H1 (cell line): ENCODE results near the gene PMF1. TPM values are rescaled to one million over a fixed set of nuclear protein-coding genes. Genes with fewer than 3 reads are reported as not detected.

ENCODE experiments used
- BACH1 ChIP-seq: IDR thresholded peaks from 2 replicates; pipeline ENCODE4 v1.6.1; 2012; ENCODE audit warnings: low read length, improper control_type of control experiment
- BCL11A ChIP-seq, 2 experiments: IDR thresholded peaks; one replicate each; pipeline ENCODE4 v1.6.1; 2011; ENCODE audit warnings: low read depth in 2 of 2, low read length in 2 of 2, mild to moderate bottlenecking in 2 of 2
- CBX8 ChIP-seq: fragments of 300-800, 300-1000 bp; sonication (generic); IDR thresholded peaks from 2 replicates; pipeline ENCODE4 v1.7.1; 2016; ENCODE audit warnings: low read depth, low read length, borderline replicate concordance
- CTBP2 ChIP-seq: IDR thresholded peaks from 2 replicates; pipeline ENCODE4 v1.7.0; 2011; ENCODE audit warnings: borderline replicate concordance, mild to moderate bottlenecking, moderate library complexity, mixed read lengths, low read length; ENCODE audit not compliant: insufficient read depth, insufficient read length
- EZH2 ChIP-seq: fragments of 200-600 bp; sonication (generic); IDR thresholded peaks from 2 replicates; pipeline ENCODE4 v1.7.1; 2012; ENCODE audit warnings: low read depth, mild to moderate bottlenecking, moderate library complexity, low read length, inconsistent platforms; ENCODE audit not compliant: severe bottlenecking
- GABPA ChIP-seq: IDR thresholded peaks from 2 replicates; pipeline ENCODE4 v1.6.1; 2011; ENCODE audit warnings: mild to moderate bottlenecking, low read length, moderate library complexity, borderline replicate concordance; ENCODE audit not compliant: insufficient read depth
- GTF2F1 ChIP-seq: IDR thresholded peaks from 2 replicates; pipeline ENCODE4 v1.6.1; 2012; ENCODE audit warnings: low read depth, low read length, improper control_type of control experiment, borderline replicate concordance
- NRF1 ChIP-seq: IDR thresholded peaks from 2 replicates; pipeline ENCODE4 v1.6.1; 2011; ENCODE audit warnings: mild to moderate bottlenecking, low read depth, low read length, improper control_type of control experiment
- POLR2AphosphoS5 ChIP-seq: IDR thresholded peaks from 2 replicates; pipeline ENCODE4 v1.6.1; 2011; ENCODE audit warnings: low read depth, low read length
- RNF2 ChIP-seq: fragments of 200-900, 300-1000 bp; sonication (generic); IDR thresholded peaks from 2 replicates; pipeline ENCODE4 v1.7.1; 2016; ENCODE audit warnings: borderline replicate concordance, low read depth, mild to moderate bottlenecking, antibody characterized with exemption, low read length; ENCODE audit not compliant: poor library complexity, severe bottlenecking; ENCODE audit errors: missing control alignments
- SIX5 ChIP-seq: IDR thresholded peaks from 2 replicates; pipeline ENCODE4 v1.6.1; 2011; ENCODE audit warnings: mild to moderate bottlenecking, low read depth, low read length
- SP2 ChIP-seq: IDR thresholded peaks from 2 replicates; pipeline ENCODE4 v1.6.1; 2012; ENCODE audit warnings: mild to moderate bottlenecking, low read length, inconsistent platforms
- TBP ChIP-seq: IDR thresholded peaks from 2 replicates; pipeline ENCODE4 v1.6.1; 2011; ENCODE audit warnings: low read depth, low read length, improper control_type of control experiment
- YY1 ChIP-seq: IDR thresholded peaks from 2 replicates; pipeline ENCODE4 v1.6.1; 2011; ENCODE audit warnings: low read depth, mild to moderate bottlenecking, low read length
- polyA plus RNA-seq, 7 experiments: library from polyadenylated mRNA; depleted of rRNA in 3 of 7; stranded (reverse) in 5 of 7; unstranded in 2 of 7; fragments of >200 nt in 5 of 7; fragments of 200-250 nt in 2 of 7; gene quantifications; 1 replicate in 5 of 7; 2 replicates in 1 of 7; 4 replicates in 1 of 7; pipeline versions ENCODE4 v1.2.1 to v1.2.3, GENCODE V29; 2011 to 2013; ENCODE audit warnings: missing spikeins in 2 of 7, mixed read lengths in 2 of 7
- total RNA-seq: library from RNA; stranded (reverse); fragmentation: NEBNext Ultra II Directional; extraction: Animal tissue kit (Norgen Biotek cat#: 25700); gene quantifications from 2 replicates; pipeline ENCODE4 v1.2.1, GENCODE V29; 2021
- TF ChIP-seq, protein P1 (sequence below): IDR thresholded peaks from 2 replicates; pipeline ENCODE4 v1.6.1; 2012; ENCODE audit warnings: low read length, inconsistent platforms
- TF ChIP-seq, protein P2 (sequence below), 3 experiments: IDR thresholded peaks; 1 replicate in 2 of 3; 2 replicates in 1 of 3; pipeline versions ENCODE4 v1.5.1 to v1.6.1; 2011; ENCODE audit warnings: low read length in 3 of 3, mild to moderate bottlenecking in 3 of 3, inconsistent platforms in 2 of 3, low read depth in 1 of 3, moderate library complexity in 1 of 3; ENCODE audit not compliant: insufficient read depth in 1 of 3; ENCODE audit errors: control extremely low read depth in 1 of 3
- TF ChIP-seq, protein P3 (sequence below): IDR thresholded peaks from 2 replicates; pipeline ENCODE4 v1.6.1; 2011; ENCODE audit warnings: low read depth, mild to moderate bottlenecking, low read length; ENCODE audit not compliant: insufficient read depth
- TF ChIP-seq, protein P4 (sequence below): IDR thresholded peaks from 2 replicates; pipeline ENCODE4 v1.6.1; 2012; ENCODE audit warnings: inconsistent platforms

The PMF1 gene
- total and polyA plus RNA-seq, 2 of the 8 experiments (the other 6 are each of a cell fraction or from before 2014, with no cell fraction given), result 113 to 296 TPM

DNA sequence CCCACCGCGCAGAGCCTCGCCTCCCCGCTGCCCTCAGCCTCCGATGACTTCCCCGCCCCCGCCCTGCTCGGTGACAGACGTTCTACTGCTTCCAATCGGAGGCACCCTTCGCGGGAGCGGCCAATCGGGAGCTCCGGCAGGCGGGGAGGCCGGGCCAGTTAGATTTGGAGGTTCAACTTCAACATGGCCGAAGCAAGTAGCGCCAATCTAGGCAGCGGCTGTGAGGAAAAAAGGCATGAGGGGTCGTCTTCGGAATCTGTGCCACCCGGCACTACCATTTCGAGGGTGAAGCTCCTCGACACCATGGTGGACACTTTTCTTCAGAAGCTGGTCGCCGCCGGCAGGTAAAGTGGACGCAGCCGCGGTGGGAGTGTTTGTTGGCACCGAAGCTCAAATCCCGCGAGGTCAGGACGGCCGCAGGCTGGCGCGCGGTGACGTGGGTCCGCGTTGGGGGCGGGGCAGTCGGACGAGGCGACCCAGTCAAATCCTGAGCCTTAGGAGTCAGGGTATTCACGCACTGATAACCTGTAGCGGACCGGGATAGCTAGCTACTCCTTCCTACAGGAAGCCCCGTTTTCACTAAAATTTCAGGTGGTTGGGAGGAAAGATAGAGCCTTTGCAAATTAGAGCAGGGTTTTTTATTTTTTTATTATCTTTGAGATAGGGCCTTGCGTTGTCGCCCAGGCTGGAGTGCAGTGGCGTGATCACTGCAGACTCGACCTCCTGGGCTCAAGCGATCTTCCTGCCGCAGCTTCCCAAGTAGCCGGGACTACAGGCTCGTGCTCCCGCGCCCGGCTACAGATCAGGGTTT, at the start of gene PMF1 (continued):
- TF ChIP-seq, protein P1, sequence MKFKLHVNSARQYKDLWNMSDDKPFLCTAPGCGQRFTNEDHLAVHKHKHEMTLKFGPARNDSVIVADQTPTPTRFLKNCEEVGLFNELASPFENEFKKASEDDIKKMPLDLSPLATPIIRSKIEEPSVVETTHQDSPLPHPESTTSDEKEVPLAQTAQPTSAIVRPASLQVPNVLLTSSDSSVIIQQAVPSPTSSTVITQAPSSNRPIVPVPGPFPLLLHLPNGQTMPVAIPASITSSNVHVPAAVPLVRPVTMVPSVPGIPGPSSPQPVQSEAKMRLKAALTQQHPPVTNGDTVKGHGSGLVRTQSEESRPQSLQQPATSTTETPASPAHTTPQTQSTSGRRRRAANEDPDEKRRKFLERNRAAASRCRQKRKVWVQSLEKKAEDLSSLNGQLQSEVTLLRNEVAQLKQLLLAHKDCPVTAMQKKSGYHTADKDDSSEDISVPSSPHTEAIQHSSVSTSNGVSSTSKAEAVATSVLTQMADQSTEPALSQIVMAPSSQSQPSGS, result peak; percentile 84
- TF ChIP-seq GABPA (no peak), EZH2 (no peak), NRF1 (no peak), SP2 (peak; percentile 77), SIX5 (no peak), CBX8 (no peak), POLR2AphosphoS5 (peak; percentile 93), BCL11A (IDR thresholded peaks at IDR 0.05; ENCODE audit: low read depth in 2 of 2, low read length in 2 of 2) (no peak), YY1 (peak; percentile 97), BACH1 (no peak), TBP (peak; percentile 74), CTBP2 (no peak), RNF2 (no peak), GTF2F1 (peak; percentile 62)
- TF ChIP-seq, protein P2, sequence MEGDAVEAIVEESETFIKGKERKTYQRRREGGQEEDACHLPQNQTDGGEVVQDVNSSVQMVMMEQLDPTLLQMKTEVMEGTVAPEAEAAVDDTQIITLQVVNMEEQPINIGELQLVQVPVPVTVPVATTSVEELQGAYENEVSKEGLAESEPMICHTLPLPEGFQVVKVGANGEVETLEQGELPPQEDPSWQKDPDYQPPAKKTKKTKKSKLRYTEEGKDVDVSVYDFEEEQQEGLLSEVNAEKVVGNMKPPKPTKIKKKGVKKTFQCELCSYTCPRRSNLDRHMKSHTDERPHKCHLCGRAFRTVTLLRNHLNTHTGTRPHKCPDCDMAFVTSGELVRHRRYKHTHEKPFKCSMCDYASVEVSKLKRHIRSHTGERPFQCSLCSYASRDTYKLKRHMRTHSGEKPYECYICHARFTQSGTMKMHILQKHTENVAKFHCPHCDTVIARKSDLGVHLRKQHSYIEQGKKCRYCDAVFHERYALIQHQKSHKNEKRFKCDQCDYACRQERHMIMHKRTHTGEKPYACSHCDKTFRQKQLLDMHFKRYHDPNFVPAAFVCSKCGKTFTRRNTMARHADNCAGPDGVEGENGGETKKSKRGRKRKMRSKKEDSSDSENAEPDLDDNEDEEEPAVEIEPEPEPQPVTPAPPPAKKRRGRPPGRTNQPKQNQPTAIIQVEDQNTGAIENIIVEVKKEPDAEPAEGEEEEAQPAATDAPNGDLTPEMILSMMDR (IDR thresholded peaks at IDR 0.05; ENCODE audit: control extremely low read depth in 1 of 3, insufficient read depth in 1 of 3, low read depth in 1 of 3, low read length in 3 of 3), result no peak
- TF ChIP-seq, protein P3, sequence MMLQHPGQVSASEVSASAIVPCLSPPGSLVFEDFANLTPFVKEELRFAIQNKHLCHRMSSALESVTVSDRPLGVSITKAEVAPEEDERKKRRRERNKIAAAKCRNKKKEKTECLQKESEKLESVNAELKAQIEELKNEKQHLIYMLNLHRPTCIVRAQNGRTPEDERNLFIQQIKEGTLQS, result no peak
- TF ChIP-seq, protein P4, sequence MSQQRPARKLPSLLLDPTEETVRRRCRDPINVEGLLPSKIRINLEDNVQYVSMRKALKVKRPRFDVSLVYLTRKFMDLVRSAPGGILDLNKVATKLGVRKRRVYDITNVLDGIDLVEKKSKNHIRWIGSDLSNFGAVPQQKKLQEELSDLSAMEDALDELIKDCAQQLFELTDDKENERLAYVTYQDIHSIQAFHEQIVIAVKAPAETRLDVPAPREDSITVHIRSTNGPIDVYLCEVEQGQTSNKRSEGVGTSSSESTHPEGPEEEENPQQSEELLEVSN, result no peak; the same call in 1 of the 2 replicates
